PC-3 (cell line): Measurements from ENCODE around the gene WLS. TPM values are rescaled to one million over a fixed set of nuclear protein-coding genes. Genes with fewer than 3 reads are reported as not detected.

Experiments used
- ATAC-seq: fragments of 200-7000 bp; cut with Tn5 transposase; 2 replicates; pipeline ENCODE4 v1.9.1; 2020; ENCODE audit warnings: mild to moderate bottlenecking, moderate library complexity
- BruUV-seq: library from RNA; stranded (reverse); fragments of 400-500 nt; replicated peaks from 2 replicates; lab custom pipeline; 2021; lab: Mats Ljungman, UMichigan
- CTCF ChIA-PET: fragments of 300-600 bp; sonication (Branson Sonifier 250); formaldehyde crosslinking; loops from one replicate; lab custom pipeline; 2022; ENCODE audit warnings: antibody characterized with exemption; lab: Charles Lee
- POLR2A ChIA-PET: fragments of 300-600 bp; sonication (Branson Sonifier 250); formaldehyde crosslinking; loops from one replicate; lab custom pipeline; 2022; ENCODE audit warnings: antibody characterized with exemption; ENCODE audit not compliant: unreplicated experiment; lab: Charles Lee
- DNase-seq: peaks from one replicate; pipeline ENCODE4 v3.0.0-alpha.2; 2015
- H2AFZ ChIP-seq: fragments of 300-600 bp; sonication (generic); 2 replicates; pipeline ENCODE4 v1.6.0; 2016; ENCODE audit warnings: antibody characterized with exemption, low read length
- H3F3A ChIP-seq: fragments of 300-600 bp; sonication (generic); one replicate; pipeline ENCODE4 v1.6.0; 2017; ENCODE audit warnings: antibody characterized with exemption, low read length, control low read depth, mild to moderate bottlenecking; ENCODE audit not compliant: unreplicated experiment
- H3K27ac ChIP-seq: fragments of 300-600 bp; sonication (generic); 2 replicates; pipeline ENCODE4 v1.5.1; 2016; ENCODE audit warnings: mild to moderate bottlenecking, low read length
- H3K27me3 ChIP-seq: fragments of 300-600 bp; sonication (generic); 2 replicates; pipeline ENCODE4 v1.6.1; 2016; ENCODE audit warnings: low read length, mixed read lengths
- H3K36me3 ChIP-seq: fragments of 300-600 bp; sonication (generic); 2 replicates; pipeline ENCODE4 v1.6.1; 2016; ENCODE audit warnings: low read depth, mixed run types, low read length, mixed read lengths
- H3K4me1 ChIP-seq: fragments of 300-600 bp; sonication (generic); 2 replicates; pipeline ENCODE4 v1.5.1; 2016; ENCODE audit warnings: low read length; ENCODE audit not compliant: insufficient read depth
- H3K4me2 ChIP-seq: fragments of 300-600 bp; sonication (generic); 2 replicates; pipeline ENCODE4 v1.6.0; 2016; ENCODE audit warnings: low read length
- H3K4me3 ChIP-seq: fragments of 300-600 bp; sonication (generic); 2 replicates; pipeline ENCODE4 v1.5.1; 2016; ENCODE audit warnings: mild to moderate bottlenecking, low read length, mixed read lengths
- H3K79me2 ChIP-seq: fragments of 300-600 bp; sonication (generic); 2 replicates; pipeline ENCODE4 v1.6.1; 2017; ENCODE audit warnings: low read length, mixed read lengths
- H3K9ac ChIP-seq: fragments of 300-600 bp; sonication (generic); 2 replicates; pipeline ENCODE4 v1.6.0; 2016; ENCODE audit warnings: mild to moderate bottlenecking, low read length
- H3K9me2 ChIP-seq: fragments of 300-600 bp; sonication (generic); replicated peaks from 2 replicates; pipeline ENCODE4 v1.6.1; 2016; ENCODE audit warnings: mixed run types, low read length, mixed read lengths
- H3K9me3 ChIP-seq: fragments of 300-600 bp; sonication (generic); 2 replicates; pipeline ENCODE4 v1.6.1; 2016; ENCODE audit warnings: low read length, mixed read lengths
- H4K20me1 ChIP-seq: fragments of 300-600 bp; sonication (generic); 2 replicates; pipeline ENCODE4 v1.6.1; 2016; ENCODE audit warnings: low read length, mixed read lengths
- CTCF ChIP-seq: fragments of 300-600 bp; sonication (generic); conservative IDR thresholded peaks from 2 replicates; pipeline ENCODE4 v1.5.1; 2017; ENCODE audit warnings: antibody characterized with exemption, low read depth, mild to moderate bottlenecking, low read length
- EZH2 ChIP-seq: fragments of 300-600 bp; sonication (generic); IDR thresholded peaks from one replicate; pipeline ENCODE4 v1.6.1; 2017; ENCODE audit warnings: antibody characterized with exemption, mild to moderate bottlenecking, low read length; ENCODE audit not compliant: unreplicated experiment
- EZH2phosphoT487 ChIP-seq: fragments of 300-600 bp; sonication (generic); IDR thresholded peaks from 2 replicates; pipeline ENCODE4 v1.6.1; 2018; ENCODE audit warnings: mild to moderate bottlenecking, antibody characterized with exemption, low read length, borderline replicate concordance
- intact Hi-C: fragments of 100-400 bp; cut with micrococcal nuclease; formaldehyde crosslinking; loops from 2 replicates; pipeline ENCODE4 v1.9.0; 2023
- total RNA-seq: library from RNA; depleted of rRNA; stranded (reverse); fragments of >200 nt; gene quantifications from 2 replicates; pipeline ENCODE4 v1.2.3, GENCODE V29; 2014

WLS gene
- total RNA-seq, 1 experiment from 2014 or later: 19.1 TPM

GRCh38 chr1:68143633-68144032 is 88.7 kb downstream of the WLS start:
- H3F3A ChIP-seq: no peaks in the 10 kb centered on the region
- H3K27me3 ChIP-seq: no peaks in the 10 kb centered on the region
- H3K36me3 ChIP-seq: no peaks in the 10 kb centered on the region; the same call in 1 of the 2 replicates
- H3K9me2 ChIP-seq: no peaks in the 10 kb centered on the region
- H3K27ac ChIP-seq: no peak overlapping the region
- no peaks in the 10 kb centered on the region for H4K20me1 ChIP-seq
- no peak overlapping the region for H2AFZ ChIP-seq
- DNase-seq (no peak), ATAC-seq (no peak)
- intact Hi-C loops: no loop called here
- H3K79me2 ChIP-seq: no peaks in the 10 kb centered on the region
- TF ChIP-seq EZH2phosphoT487: no peak
- no peak for TF ChIP-seq CTCF
- no peak for TF ChIP-seq EZH2
- no peaks in the 10 kb centered on the region for H3K9me3 ChIP-seq
- no TSS peak for BruUV-seq
- H3K4me2 ChIP-seq: no peak overlapping the region
- peaks cover 14% of the 10 kb centered on the region for H3K4me1 ChIP-seq
- POLR2A ChIA-PET: no interaction called here
- CTCF ChIA-PET: no interaction called here
- no peak overlapping the region for H3K9ac ChIP-seq
- H3K4me3 ChIP-seq: no peak overlapping the region

- ATAC-seq (no peak), DNase-seq (no peak)
- Histone ChIP-seq H3K4me3 (no peak overlapping the region), H3K27me3 (no peaks in the 10 kb centered on the region), H3K9me3 (no peaks in the 10 kb centered on the region), H4K20me1 (no peaks in the 10 kb centered on the region), H3K4me2 (no peak overlapping the region), H2AFZ (no peak overlapping the region), H3K79me2 (no peaks in the 10 kb centered on the region), H3K36me3 (no peaks in the 10 kb centered on the region; the same call in 1 of the 2 replicates), H3F3A (no peaks in the 10 kb centered on the region), H3K9ac (no peak overlapping the region), H3K27ac (no peak overlapping the region), H3K9me2 (no peaks in the 10 kb centered on the region), H3K4me1 (peaks cover 14% of the 10 kb centered on the region)
- CTCF ChIA-PET: no interaction called here
- intact Hi-C loops: no loop called here
- POLR2A ChIA-PET: no interaction called here
- no TSS peak for BruUV-seq
- no peak for TF ChIP-seq CTCF
- TF ChIP-seq EZH2phosphoT487: no peak
- no peak for TF ChIP-seq EZH2
These were observed 89.9 kb downstream of the WLS start for GRCh38 chr1:68142461-68142860.

- ATAC-seq (no peak), DNase-seq (no peak)
- Histone ChIP-seq H3F3A (no peaks in the 10 kb centered on the region), H3K79me2 (no peaks in the 10 kb centered on the region), H3K4me2 (no peak overlapping the region), H3K9ac (no peak overlapping the region), H3K9me3 (no peaks in the 10 kb centered on the region), H3K36me3 (no peaks in the 10 kb centered on the region; the same call in 1 of the 2 replicates), H4K20me1 (no peaks in the 10 kb centered on the region), H2AFZ (no peak overlapping the region), H3K9me2 (no peaks in the 10 kb centered on the region), H3K4me1 (peaks cover 14% of the 10 kb centered on the region), H3K27ac (no peak overlapping the region), H3K4me3 (no peak overlapping the region), H3K27me3 (no peaks in the 10 kb centered on the region)
- ChIA-PET POLR2A (no interaction called here), CTCF (no interaction called here)
- intact Hi-C loops: no loop called here
- BruUV-seq: no TSS peak
- TF ChIP-seq EZH2phosphoT487: no peak
- no peak for TF ChIP-seq CTCF
- no peak for TF ChIP-seq EZH2
These were observed 90.3 kb downstream of the WLS start for GRCh38 chr1:68142036-68142435.
